ENCODE data around the gene COL27A1.
A peak's percentile ranks its signal among the peaks of the same experiment; 100 is the strongest.
"Not testable (repeated sequence)": the region's sequence is repeated elsewhere in the genome, so short reads cannot be mapped to it uniquely, and the experiment has no call there.

Gene COL27A1

GRCh38 chr9:114184071-114184470, 28.7 kb downstream of the COL27A1 start:
- DNase-seq (ENCODE audit: low spot score), result peak; percentile 59

GRCh38 chr9:114184866-114185265, 29.5 kb downstream of the COL27A1 start:
- DNase-seq (ENCODE audit: low spot score), result no peak

GRCh38 chr9:114185570-114186490, 30.5 kb downstream of the COL27A1 start:
- DNase-seq (ENCODE audit: low spot score), result no peak

- DNase-seq (ENCODE audit: low spot score), result no peak
Measured at GRCh38 chr9:114186605-114187289, 31.4 kb downstream of the COL27A1 start.

- no peak for DNase-seq (ENCODE audit: low spot score)
Measured at GRCh38 chr9:114187827-114188226, 32.5 kb downstream of the COL27A1 start.

GRCh38 chr9:114189823-114190562, 34.7 kb downstream of the COL27A1 start:
- no peak for DNase-seq (ENCODE audit: low spot score)

GRCh38 chr9:114190563-114190905, 35.2 kb downstream of the COL27A1 start:
- DNase-seq (ENCODE audit: low spot score), result no peak

GRCh38 chr9:114191402-114191801, 36.1 kb downstream of the COL27A1 start:
- DNase-seq (ENCODE audit: low spot score), result not testable (repeated sequence)

- DNase-seq (ENCODE audit: low spot score), result no peak
Measured at GRCh38 chr9:114192539-114192938, 37.2 kb downstream of the COL27A1 start.

GRCh38 chr9:114193090-114193489, 37.8 kb downstream of the COL27A1 start:
- no peak for DNase-seq (ENCODE audit: low spot score)

GRCh38 chr9:114196117-114196516, 40.8 kb downstream of the COL27A1 start:
- DNase-seq (ENCODE audit: low spot score), result no peak

GRCh38 chr9:114196979-114197622, 41.8 kb downstream of the COL27A1 start:
- no peak for DNase-seq (ENCODE audit: low spot score)

- DNase-seq (ENCODE audit: low spot score), result no peak
Measured at GRCh38 chr9:114198249-114199040, 43.1 kb downstream of the COL27A1 start.

GRCh38 chr9:114200721-114201300, 45.5 kb downstream of the COL27A1 start:
- no peak for DNase-seq (ENCODE audit: low spot score)

- DNase-seq (ENCODE audit: low spot score), result no peak
Measured at GRCh38 chr9:114202396-114202795, 47.1 kb downstream of the COL27A1 start.

- DNase-seq (ENCODE audit: low spot score), result no peak
Measured at GRCh38 chr9:114202849-114203248, 47.5 kb downstream of the COL27A1 start.

GRCh38 chr9:114203410-114204140, 48.2 kb downstream of the COL27A1 start:
- no peak for DNase-seq (ENCODE audit: low spot score)

- no peak for DNase-seq (ENCODE audit: low spot score)
Measured at GRCh38 chr9:114204265-114204664, 48.9 kb downstream of the COL27A1 start.

- DNase-seq (ENCODE audit: low spot score), result no peak
Measured at GRCh38 chr9:114205171-114206015, 50.1 kb downstream of the COL27A1 start.
